Colonic mucosa (tissue), 4 donors: ENCODE measurements around the gene CXCL11. TPM values are rescaled to one million over a fixed set of nuclear protein-coding genes. Genes with fewer than 3 reads are reported as not detected.
"Not testable (repeated sequence)": the region's sequence is repeated elsewhere in the genome, so short reads cannot be mapped to it uniquely, and the experiment has no call there.

Source experiments
- DNase-seq: peaks from one replicate; pipeline ENCODE4 v3.0.0-alpha.2; 2020
- H3K27ac ChIP-seq: fragments of 200-600 bp; one replicate; pipeline ENCODE4 v1.8.0; 2021
- H3K27me3 ChIP-seq: fragments of 200-600 bp; one replicate; pipeline ENCODE4 v1.8.0; 2021
- H3K36me3 ChIP-seq: fragments of 200-600 bp; one replicate; pipeline ENCODE4 v1.8.0; 2021
- H3K4me1 ChIP-seq: fragments of 200-600 bp; one replicate; pipeline ENCODE4 v1.8.0; 2021; ENCODE audit warnings: mild to moderate bottlenecking
- H3K4me3 ChIP-seq: fragments of 200-600 bp; one replicate; pipeline ENCODE4 v1.8.0; 2021
- H3K9ac ChIP-seq, 2 donors: one replicate each; pipeline ENCODE4 v1.7.0; 2013; ENCODE audit warnings: control low read depth in 2 of 2, low read depth in 2 of 2, low read length in 2 of 2
- H3K9me3 ChIP-seq: fragments of 200-600 bp; one replicate; pipeline ENCODE4 v1.8.0; 2021
- intact Hi-C: fragments of 100-400 bp; cut with DNase I; formaldehyde crosslinking; loops from one replicate; pipeline ENCODE4 v1.14.1; 2022
- total RNA-seq, 2 donors: library from RNA; stranded (reverse); fragmentation: NEBNext Ultra II Directional in 1 of 2; extraction: Animal tissue kit (Norgen Biotek cat#: 25700) in 1 of 2; gene quantifications; one replicate each; pipeline ENCODE4 v1.2.1, GENCODE V29; 2021
- TF ChIP-seq, protein P1 (sequence below): fragments of 200-600 bp; IDR thresholded peaks from one replicate; pipeline ENCODE4 v1.8.0; 2022; ENCODE audit warnings: antibody characterized with exemption, mild to moderate bottlenecking
- donor health status: healthy.
- donor health status: DM: no; HTN: no; CAD: no.
- donor health status: DM: no; HTN: no; CAD: no.

Gene CXCL11
- total RNA-seq, 2 donors from 2014 or later = not detected

DNA sequence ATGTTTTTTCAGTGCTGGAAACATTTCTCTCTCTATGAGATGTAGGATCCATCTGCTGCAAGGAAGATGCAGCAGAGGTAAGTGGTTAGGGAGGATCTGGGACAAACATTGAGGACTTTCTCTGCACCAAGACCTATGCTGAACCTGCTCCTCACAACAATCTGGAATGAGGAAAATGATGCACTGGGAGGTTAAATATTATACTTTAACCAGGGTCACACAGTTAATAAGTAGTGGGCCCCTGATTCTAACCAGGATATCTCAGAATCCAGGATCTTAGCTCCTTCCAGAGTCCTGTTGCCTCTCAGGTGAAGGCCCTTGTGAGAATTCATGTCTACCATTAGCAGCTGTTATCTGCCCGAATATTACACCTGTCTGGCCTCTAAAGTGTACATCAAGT, 35.6 kb downstream of the CXCL11 start:
- H3K36me3 ChIP-seq = no peaks in the 10 kb centered on the region
- no peak overlapping the region for H3K27ac ChIP-seq
- TF ChIP-seq, protein P1, sequence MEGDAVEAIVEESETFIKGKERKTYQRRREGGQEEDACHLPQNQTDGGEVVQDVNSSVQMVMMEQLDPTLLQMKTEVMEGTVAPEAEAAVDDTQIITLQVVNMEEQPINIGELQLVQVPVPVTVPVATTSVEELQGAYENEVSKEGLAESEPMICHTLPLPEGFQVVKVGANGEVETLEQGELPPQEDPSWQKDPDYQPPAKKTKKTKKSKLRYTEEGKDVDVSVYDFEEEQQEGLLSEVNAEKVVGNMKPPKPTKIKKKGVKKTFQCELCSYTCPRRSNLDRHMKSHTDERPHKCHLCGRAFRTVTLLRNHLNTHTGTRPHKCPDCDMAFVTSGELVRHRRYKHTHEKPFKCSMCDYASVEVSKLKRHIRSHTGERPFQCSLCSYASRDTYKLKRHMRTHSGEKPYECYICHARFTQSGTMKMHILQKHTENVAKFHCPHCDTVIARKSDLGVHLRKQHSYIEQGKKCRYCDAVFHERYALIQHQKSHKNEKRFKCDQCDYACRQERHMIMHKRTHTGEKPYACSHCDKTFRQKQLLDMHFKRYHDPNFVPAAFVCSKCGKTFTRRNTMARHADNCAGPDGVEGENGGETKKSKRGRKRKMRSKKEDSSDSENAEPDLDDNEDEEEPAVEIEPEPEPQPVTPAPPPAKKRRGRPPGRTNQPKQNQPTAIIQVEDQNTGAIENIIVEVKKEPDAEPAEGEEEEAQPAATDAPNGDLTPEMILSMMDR = no peak

DNA sequence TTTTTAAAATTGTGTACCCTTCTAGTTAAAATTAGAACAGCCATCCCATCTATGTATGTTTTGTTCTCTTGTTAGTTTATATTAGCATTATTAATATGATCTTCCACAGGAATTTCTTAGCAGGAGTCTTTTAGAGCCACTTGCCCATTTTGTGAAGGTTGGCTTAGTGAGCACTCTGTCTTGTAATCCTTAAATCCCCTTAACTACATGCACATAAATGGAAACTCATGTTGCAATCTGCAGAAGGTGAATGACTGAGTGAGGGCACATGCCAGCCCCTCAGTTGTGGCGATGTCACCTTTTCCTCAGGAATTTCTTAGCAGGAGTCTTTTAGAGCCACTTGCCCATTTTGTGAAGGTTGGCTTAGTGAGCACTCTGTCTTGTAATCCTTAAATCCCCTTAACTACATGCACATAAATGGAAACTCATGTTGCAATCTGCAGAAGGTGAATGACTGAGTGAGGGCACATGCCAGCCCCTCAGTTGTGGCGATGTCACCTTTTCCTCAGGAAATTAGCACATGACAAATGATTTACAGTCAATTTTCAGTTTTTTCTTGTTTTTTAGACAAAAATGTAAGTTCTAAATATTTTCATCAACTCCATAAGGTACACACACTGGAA, 37.2 kb downstream of the CXCL11 start:
- H3K27ac ChIP-seq, H3K9ac ChIP-seq, H3K4me3 ChIP-seq, H3K4me1 ChIP-seq, DNase-seq, H3K9me3 ChIP-seq, H3K36me3 ChIP-seq, intact Hi-C loops, H3K27me3 ChIP-seq: not testable (repeated sequence)

More for the DNA sequence above, 35.6 kb downstream of the CXCL11 start:
- intact Hi-C loops = loop anchor here (2.0 kb wide), 1 partner anchor 67 kb away; no protein-coding TSS in a partner anchor
- peaks cover 3% of the 10 kb centered on the region for H3K4me1 ChIP-seq
- H3K9ac ChIP-seq = no peak overlapping the region
- no peak for DNase-seq
- no peak overlapping the region for H3K4me3 ChIP-seq
- no peaks in the 10 kb centered on the region for H3K9me3 ChIP-seq
- no peaks in the 10 kb centered on the region for H3K27me3 ChIP-seq

DNA sequence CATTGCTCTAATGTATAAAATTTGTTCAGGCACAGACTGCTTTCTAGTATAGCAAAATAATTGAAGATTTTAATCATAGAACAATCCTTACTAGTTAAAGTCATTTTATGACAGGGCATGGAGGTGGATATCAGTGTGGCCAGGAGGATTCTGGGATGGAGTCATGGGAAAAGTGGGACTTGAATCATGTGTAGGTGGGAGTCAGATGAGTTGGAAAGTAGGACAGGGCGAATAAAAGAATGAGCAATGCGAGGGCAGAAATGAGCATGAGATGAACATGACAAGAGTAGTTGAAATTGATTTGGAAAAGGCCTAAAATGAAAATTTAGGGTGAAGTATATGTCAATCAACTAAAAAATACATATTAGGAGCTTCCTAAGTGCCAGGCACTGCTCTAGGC, 37.9 kb downstream of the CXCL11 start:
- Histone ChIP-seq H3K9me3 (no peaks in the 10 kb centered on the region), H3K9ac (no peak overlapping the region), H3K4me1 (peaks cover 3% of the 10 kb centered on the region), H3K36me3 (no peaks in the 10 kb centered on the region), H3K4me3 (no peak overlapping the region), H3K27ac (no peak overlapping the region), H3K27me3 (no peaks in the 10 kb centered on the region)
- TF ChIP-seq, protein P1 = no peak
- DNase-seq = no peak
- intact Hi-C loops = no loop called here

DNA sequence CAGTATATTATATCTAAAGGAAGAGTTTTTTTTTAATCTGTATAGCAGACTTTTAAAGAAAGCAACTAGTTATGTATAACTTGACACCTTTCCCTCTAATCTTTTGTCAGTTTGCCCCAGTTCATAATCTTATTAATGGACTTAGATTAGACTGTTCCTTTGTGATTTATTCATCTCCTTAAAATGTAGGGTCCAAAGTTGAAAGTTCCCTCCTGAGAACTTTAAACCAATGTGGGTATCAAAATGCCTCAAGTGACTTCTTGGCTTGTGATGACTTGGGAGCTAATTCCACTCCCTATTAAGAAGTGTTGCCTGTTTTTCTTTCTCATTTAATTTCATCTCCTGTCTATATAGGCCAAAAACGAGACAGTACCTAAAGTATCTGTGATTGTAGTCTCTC, 38.8 kb downstream of the CXCL11 start:
- no peaks in the 10 kb centered on the region for H3K36me3 ChIP-seq
- intact Hi-C loops = no loop called here
- no peak overlapping the region for H3K9ac ChIP-seq
- DNase-seq = no peak
- no peaks in the 10 kb centered on the region for H3K27me3 ChIP-seq
- no peak overlapping the region for H3K27ac ChIP-seq
- TF ChIP-seq, protein P1 = no peak
- no peak overlapping the region for H3K4me3 ChIP-seq
- H3K4me1 ChIP-seq = peaks cover 3% of the 10 kb centered on the region
- H3K9me3 ChIP-seq = no peaks in the 10 kb centered on the region

DNA sequence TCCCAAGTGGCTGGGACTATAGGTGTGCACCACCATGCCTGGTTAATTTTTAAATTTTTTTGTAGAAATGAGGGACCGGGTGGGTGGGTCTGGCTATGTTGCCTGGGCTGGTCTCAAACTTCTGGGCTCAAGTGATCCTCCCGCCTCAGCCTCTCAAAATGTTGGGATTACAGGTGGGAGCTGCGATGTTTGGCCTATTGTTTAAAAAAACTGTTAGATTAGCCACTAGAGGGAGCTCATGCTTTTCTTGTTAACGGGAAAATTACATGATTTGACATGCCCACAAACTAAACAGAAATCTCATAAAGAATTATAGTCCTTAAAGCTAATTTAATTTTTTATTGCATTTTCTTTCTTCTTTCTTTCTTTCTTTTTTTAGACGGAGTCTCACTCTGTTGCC, 40.1 kb downstream of the CXCL11 start:
- intact Hi-C loops = no loop called here
- TF ChIP-seq, protein P1 = peak; percentile 59
- H3K27me3 ChIP-seq = no peaks in the 10 kb centered on the region
- no peak overlapping the region for H3K9ac ChIP-seq
- H3K36me3 ChIP-seq = no peaks in the 10 kb centered on the region
- peaks cover 3% of the 10 kb centered on the region for H3K4me1 ChIP-seq
- no peak overlapping the region for H3K27ac ChIP-seq
- DNase-seq = no peak
- no peaks in the 10 kb centered on the region for H3K9me3 ChIP-seq
- no peak overlapping the region for H3K4me3 ChIP-seq

DNA sequence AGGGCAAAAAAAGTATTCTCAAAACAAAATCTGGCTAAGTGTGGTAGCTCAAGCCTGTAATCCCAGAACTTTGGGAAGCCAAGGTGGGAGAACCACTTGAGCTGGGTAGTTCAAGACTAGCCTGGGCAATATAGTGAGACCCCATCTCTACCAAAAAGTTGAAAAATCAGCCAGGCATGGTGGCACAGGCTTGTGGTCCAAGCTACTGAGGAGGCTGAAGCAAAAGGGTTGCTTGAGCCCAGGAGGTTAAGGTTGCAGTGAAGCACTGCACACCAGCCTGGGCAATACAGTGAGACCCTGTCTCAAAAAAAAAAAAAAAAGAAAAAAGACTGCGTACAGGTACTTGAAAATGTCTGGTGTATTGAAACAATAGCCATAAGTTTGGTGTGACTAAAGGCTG, 43.4 kb downstream of the CXCL11 start:
- intact Hi-C loops = no loop called here
- Histone ChIP-seq H3K9me3 (no peaks in the 10 kb centered on the region), H3K27ac (no peak overlapping the region), H3K9ac (no peak overlapping the region), H3K4me1 (peaks cover 13% of the 10 kb centered on the region), H3K36me3 (no peaks in the 10 kb centered on the region), H3K27me3 (no peaks in the 10 kb centered on the region), H3K4me3 (no peak overlapping the region)
- TF ChIP-seq, protein P1 = no peak
- no peak for DNase-seq
